GM08714 (cell line): Measurements from ENCODE around the gene HSD11B1.

Experiments
- H3K4me3 ChIP-seq: fragments of 200-500 bp; sonication (Bioruptor generic); 2 replicates; pipeline ENCODE4 v1.5.1; 2014; ENCODE audit warnings: mild to moderate bottlenecking, low read length, inconsistent platforms
- ZNF274 ChIP-seq: IDR thresholded peaks from 2 replicates; pipeline ENCODE4 v1.6.1; 2012; ENCODE audit warnings: mild to moderate bottlenecking, low read depth, low read length

HSD11B1 gene

DNA sequence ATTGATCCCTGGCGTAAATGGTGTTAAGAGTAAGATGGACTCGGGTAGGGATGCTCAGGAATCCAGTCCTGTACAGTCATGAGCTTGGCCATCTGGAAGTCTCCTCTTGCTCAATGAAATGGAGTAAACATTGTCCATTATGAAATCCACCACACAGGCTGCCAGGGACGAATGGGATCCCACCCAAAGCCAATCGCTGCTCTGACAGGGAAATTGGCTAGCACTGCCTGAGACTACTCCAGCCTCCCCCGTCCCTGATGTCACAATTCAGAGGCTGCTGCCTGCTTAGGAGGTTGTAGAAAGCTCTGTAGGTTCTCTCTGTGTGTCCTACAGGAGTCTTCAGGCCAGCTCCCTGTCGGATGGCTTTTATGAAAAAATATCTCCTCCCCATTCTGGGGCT is at the start of gene HSD11B1:
HSD11B1 (plus strand) TSS at position 263 of the 400 bp plus-strand sequence; CDS start at position 360, 97 bp downstream.
- H3K4me3 ChIP-seq = no peak within 1 kb of the TSS; the same call in 1 of the 2 replicates
- no peak for TF ChIP-seq ZNF274

DNA sequence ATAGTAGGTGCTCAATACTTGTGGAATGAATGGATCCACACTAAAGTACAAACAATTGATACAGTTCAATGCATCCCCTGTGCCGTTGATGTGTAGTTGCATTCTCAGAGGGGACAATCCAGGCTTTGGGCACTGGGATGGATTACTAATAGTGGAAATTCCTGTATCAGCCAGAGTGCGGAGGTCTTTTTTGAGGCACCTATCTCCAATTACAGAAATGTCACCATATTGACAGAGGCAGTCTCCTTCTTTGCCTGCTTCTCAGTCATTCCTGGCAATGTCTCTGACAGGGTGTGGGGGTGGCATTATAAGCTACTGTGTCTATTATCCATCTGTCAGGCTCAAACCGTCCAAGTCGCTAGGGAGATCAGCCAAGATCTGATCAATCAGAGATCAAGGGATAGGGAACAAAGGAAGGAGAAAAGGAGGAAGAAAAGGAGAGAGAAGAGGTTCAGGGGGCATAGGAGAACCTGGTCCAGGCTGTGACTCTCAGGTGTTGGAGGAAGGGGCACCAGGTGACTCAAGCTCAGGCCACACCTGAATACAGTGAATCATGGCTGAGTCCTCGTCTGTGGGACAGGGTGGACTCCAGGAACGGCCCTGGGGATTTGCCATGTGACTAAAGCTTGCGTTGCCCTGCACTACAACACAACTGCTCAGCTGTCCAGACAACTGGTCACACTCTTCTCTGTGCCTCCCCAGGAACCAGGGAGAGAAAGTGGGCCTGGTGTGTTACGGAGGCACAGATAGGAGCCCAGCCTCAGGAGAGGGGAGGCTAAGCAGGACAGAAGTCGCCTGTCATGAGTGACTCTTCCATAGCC is 49.0 kb upstream of the HSD11B1 start:
- H3K4me3 ChIP-seq = no peak overlapping the region
- TF ChIP-seq ZNF274 = no peak

DNA sequence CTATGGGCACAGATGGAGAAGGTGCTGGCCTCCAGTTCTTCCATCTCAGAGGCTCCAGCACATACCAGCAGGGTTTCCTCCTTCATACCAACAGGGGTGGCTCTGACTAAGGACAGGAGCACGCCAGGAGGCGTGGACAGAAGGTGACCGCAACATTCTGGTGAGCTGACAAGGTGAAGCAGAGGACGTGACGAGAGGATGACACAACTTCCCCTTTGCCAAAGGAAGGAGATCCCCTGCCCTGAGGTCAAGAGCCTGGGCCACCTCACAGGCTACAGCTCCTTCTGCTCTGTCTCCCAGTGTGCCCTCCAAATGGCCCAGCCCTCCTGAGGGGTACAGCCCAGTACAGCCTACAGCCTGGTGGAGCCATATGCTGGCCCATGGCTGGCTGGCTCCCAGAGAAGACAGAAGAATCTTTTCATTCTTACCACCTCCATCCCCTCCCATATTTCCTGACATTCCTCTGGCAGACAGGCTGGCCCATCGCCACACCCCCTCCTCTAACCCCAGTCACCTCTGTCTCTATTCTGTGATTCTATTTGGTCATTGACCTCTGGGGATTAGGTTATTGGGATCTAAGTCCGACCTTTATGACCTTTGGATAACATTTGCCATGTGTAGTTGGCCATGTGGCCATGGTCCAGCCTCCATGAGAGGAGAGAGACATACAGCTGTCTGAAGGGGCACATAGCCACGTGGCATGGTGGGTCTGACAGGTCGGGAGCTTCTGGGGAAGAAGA is 47.3 kb upstream of the HSD11B1 start:
- TF ChIP-seq ZNF274 = no peak
- H3K4me3 ChIP-seq = no peak overlapping the region

DNA sequence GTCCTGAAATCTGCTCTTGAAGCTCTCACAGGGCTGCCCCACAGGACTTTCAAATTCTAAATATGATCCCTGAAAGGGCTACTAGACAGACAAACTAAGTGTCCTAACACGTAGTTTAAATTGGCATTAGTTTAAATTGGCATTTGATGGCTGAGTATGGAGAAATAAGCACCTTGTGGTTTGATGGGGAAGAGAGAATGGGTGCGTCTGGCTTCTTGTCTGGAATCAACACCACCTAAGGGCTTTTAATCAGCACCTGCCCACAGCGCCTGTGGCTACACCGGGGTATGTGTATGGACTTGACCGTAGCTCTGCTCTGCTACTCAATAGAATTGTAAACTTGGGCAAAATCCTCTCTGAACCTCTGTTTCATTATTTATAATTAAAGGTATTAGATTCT is 46.7 kb upstream of the HSD11B1 start:
- H3K4me3 ChIP-seq = no peak overlapping the region
- no peak for TF ChIP-seq ZNF274

DNA sequence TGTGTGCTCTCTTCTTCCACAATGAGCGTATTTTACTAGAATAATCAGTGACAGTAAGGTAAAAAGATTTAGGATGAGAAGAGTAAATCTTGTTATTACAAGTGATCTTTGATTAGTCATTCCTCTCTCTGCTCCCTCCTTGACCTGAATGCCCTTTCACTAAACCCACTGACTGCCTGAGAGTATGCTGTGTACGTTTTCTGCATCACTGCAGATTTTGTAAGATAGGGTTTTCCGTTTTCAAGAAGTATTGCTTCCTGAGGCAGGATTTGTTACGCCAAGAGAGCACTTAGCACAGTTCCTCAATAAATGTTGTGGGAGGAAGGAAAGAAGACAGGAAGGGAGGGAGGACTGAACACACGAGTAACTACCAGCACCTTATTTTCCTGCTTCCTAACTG is 44.7 kb upstream of the HSD11B1 start:
- no peak for TF ChIP-seq ZNF274
- H3K4me3 ChIP-seq = no peak overlapping the region

DNA sequence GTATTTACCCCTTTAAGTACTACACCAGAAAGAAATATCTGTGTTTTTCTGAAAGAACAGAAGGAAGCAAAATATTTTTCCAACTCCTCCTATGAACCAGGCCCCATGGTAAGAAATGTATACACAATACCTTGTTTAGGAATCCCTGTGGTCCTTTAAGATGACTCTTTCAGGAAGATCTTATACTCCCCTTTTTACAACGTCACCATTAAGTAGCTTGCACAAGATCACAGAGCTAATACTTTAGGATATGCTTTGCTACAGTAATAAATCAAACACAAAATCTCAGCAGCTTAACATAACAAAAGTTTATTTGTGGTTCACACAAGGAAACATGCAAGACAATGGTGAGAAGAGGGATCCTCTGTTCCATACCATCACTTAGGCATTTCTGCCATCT is 43.6 kb upstream of the HSD11B1 start:
- no peak for TF ChIP-seq ZNF274
- H3K4me3 ChIP-seq = no peak overlapping the region

DNA sequence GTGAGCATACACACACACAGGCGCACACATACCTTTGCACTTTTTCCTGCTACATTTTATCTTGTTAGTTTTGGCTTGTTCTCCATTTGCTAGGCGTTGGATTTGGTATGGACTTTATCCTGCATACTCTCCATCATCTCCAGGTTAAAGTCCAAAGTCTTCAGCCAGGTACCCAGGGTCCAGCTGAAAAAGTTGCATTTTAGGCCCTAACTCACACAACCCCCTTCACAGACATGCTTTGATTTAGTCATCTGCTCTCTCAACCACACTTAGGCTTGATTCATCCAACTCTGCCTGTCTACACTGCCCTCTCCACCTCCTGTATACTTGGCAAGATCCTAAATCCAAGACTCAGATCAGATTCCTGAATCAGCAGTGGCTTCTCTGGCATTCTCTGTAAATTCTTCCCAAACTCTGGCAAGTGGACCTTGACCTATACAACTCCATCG is 41.7 kb upstream of the HSD11B1 start:
- H3K4me3 ChIP-seq = no peak overlapping the region
- TF ChIP-seq ZNF274 = no peak

DNA sequence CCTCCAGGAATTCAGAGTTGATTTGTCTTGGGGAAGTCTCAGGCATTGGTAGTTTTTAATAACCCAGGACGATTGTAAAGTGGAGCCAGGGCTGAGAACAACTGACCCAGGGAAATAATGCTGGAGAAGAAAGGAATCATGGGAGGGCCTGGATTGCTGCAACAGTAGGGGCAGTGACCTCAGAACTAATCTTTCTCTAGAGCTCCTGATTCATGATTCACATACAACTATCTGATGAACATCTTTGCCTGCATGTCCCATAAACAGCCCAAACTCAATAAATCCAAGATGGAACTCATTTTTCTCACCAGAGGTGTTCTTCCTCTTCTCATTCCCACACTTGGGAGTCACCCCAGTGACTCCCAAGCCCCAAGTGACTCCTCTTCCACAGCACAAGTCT is 37.5 kb upstream of the HSD11B1 start:
- H3K4me3 ChIP-seq = no peak overlapping the region
- no peak for TF ChIP-seq ZNF274

DNA sequence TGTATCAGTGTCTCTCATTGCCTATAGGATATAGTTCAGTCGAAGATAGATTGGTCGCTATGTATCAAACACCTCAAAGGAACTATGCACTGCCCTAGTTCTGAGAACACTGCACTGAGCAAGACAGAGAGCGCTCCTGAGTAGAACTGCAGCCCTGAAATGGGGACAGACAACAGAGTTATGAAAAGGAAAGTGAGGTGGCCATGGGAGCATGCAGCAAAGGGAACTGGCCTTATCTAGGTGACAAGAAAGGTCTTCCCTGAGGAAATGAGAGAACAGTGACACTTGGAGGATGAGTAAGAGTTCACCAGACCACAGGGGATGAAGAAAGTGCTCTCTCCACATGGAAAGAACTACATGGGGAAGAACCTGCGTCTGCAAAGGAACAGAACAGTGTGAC is 36.9 kb upstream of the HSD11B1 start:
- no peak overlapping the region for H3K4me3 ChIP-seq
- TF ChIP-seq ZNF274 = no peak

DNA sequence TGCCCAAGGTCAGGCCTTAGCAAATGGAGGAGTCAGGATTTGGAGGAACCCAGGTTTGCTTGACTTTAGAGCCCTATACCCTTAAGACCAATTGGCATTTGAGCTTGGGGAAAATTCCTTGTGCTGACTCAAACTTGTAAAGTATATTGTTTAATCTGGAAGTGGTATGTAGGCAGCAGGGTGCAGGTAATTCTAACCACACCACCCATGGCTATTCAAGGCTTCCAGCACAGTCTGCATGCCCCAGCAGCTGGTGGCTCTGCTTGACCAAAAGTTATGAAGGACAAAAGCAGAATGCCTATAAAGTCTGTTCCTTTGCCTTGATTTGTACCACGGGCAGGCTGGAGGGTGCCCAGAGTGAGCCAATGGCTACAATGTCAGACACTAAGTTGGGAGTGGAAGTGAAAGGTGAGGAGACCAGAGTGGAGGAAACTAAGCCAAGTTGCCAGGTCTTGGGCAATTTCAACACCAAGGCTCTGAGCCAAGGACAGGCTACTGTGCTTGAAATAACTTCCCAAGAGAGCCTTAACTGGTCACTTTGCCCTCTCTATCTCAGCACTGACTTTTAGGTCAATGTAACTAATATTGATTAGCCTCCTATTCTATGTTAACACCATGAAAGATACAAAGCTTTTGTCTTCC is 34.1 kb upstream of the HSD11B1 start:
- TF ChIP-seq ZNF274 = no peak
- H3K4me3 ChIP-seq = no peak overlapping the region

DNA sequence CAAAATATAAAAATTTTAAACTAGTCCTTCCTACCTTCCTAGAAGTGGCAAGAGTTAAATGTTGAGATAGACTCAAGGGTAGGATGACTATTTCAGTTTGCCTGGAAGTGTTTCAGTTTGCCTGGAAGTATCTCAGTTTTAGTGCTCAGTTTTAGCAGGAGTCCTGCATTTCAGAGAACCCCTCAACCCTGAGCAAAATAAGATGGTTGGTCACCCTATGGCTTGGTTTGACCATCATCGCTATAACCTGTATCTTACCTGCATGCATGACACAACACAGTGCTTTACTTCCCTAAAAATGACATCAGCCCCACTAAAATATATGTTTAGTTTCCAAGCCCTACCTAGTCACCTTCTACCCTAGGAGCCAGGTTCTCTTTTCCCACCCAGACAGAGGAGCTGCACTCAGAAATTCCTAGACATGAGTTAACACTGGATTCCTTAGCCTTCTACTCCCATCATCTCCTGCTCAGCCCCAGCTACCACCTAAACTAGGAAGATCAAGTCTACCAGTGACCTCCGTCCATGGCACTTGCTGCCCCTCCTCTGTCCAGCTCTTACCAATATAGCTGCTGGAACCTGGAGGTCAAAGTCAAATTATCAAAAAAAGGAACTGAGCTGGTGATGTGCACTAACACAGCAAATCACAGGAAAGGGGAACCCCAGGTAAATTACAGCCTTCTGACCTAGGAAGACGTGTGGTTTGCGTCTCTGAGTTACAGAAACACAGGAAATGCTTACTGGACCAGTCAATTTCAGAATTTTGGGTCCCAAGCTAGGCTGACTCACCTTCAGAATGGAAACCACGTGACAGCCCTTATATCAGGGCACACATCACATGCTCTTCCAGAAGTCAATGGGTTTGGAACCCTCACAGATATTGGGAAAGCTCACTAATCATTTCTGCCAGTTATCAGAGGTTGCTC is 31.7 kb upstream of the HSD11B1 start:
- no peak overlapping the region for H3K4me3 ChIP-seq

DNA sequence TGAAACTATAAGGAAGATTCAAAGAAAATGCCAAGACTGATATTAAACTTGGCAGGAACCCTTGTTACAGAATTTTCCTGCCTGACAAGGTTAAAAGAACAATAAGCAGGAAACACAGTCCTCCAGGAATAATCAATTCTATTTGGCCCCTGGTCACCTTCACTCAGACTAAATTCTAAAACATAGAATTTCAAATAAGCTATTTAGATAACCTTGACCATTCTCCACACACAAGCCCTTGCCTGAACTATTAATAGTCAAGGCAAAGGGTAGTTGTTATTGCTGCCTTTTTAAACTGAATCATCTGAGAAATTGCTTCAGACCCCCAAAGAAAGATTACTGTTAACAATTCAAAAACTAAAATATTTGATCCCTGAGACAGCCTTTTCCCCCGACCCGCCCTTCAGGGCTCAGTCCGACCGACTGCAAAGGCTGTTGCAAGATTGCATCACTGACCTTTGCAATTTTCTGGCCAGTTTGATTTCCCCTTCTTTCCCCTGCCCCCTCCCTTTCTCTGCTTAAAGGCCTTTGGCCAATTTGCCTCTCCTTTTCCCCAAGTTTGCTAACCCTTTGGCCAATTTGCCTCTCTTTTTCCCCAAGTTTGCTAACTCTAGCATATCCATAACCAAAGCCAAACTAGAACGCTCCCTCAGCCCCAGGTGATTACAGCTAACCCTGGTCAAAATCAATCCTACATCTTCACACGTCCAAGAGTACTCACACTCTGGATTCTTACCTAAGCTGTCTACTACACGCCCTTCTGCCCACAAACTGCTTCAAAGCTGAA is 30.8 kb upstream of the HSD11B1 start:
- no peak overlapping the region for H3K4me3 ChIP-seq
- TF ChIP-seq ZNF274 = no peak

More for the DNA sequence above, 31.7 kb upstream of the HSD11B1 start:
- TF ChIP-seq ZNF274 = no peak
